HG03460 (cell line): Measurements from ENCODE around the gene NLRP9.

Experiments
- ATAC-seq: cut with Tn5 transposase; IDR thresholded peaks from one replicate; pipeline ENCODE4 v1.9.1; 2021; ENCODE audit not compliant: unreplicated experiment

The NLRP9 gene

GRCh38 chr19:55704494-55705245, 33.5 kb downstream of the NLRP9 start:
- no peak for ATAC-seq

- no peak for ATAC-seq
Measured at GRCh38 chr19:55703790-55704215, 34.4 kb downstream of the NLRP9 start.

GRCh38 chr19:55702131-55702627, 36.0 kb downstream of the NLRP9 start:
- no peak for ATAC-seq

- ATAC-seq, result no peak
Measured at GRCh38 chr19:55700813-55701212, 37.4 kb downstream of the NLRP9 start.

- no peak for ATAC-seq
Measured at GRCh38 chr19:55699221-55699620, 39.0 kb downstream of the NLRP9 start.

- no peak for ATAC-seq
Measured at GRCh38 chr19:55698256-55698655, 39.9 kb downstream of the NLRP9 start.

GRCh38 chr19:55697698-55698097, 40.5 kb downstream of the NLRP9 start:
- no peak for ATAC-seq

- ATAC-seq, result no peak
Measured at GRCh38 chr19:55697069-55697440, 41.1 kb downstream of the NLRP9 start.

GRCh38 chr19:55696301-55697068, 41.7 kb downstream of the NLRP9 start:
- no peak for ATAC-seq

- no peak for ATAC-seq
Measured at GRCh38 chr19:55695511-55696290, 42.5 kb downstream of the NLRP9 start.

- ATAC-seq, result no peak
Measured at GRCh38 chr19:55694656-55695491, 43.3 kb downstream of the NLRP9 start.

GRCh38 chr19:55694241-55694655, 44.0 kb downstream of the NLRP9 start:
- ATAC-seq, result no peak

GRCh38 chr19:55693336-55693974, 44.7 kb downstream of the NLRP9 start:
- no peak for ATAC-seq

GRCh38 chr19:55692681-55693081, 45.5 kb downstream of the NLRP9 start:
- ATAC-seq, result no peak

GRCh38 chr19:55691561-55692481, 46.4 kb downstream of the NLRP9 start:
- no peak for ATAC-seq

GRCh38 chr19:55690769-55691545, 47.2 kb downstream of the NLRP9 start:
- no peak for ATAC-seq

GRCh38 chr19:55690109-55690768, 48.0 kb downstream of the NLRP9 start:
- ATAC-seq, result no peak
